Measurements from ENCODE around the gene PLET1.

The PLET1 gene

GRCh38 chr11:112277029-112277428 is 16.4 kb upstream of the PLET1 start:
- no peak for DNase-seq (ENCODE audit: extremely low read depth, insufficient read length)
- Histone ChIP-seq H3K36me3 (ENCODE audit: control insufficient read depth, insufficient read depth, low read length) (no peaks in the 10 kb centered on the region), H3K4me3 (replicated peaks; ENCODE audit: low read depth, low read length) (no peak overlapping the region), H3K27me3 (replicated peaks; ENCODE audit: control insufficient read depth, insufficient read depth, low read length) (no peaks in the 10 kb centered on the region)
- no peak for TF ChIP-seq CTCF (IDR thresholded peaks at IDR 0.05; ENCODE audit: insufficient read depth, low read length, poor library complexity, severe bottlenecking)

- H3K36me3 ChIP-seq (ENCODE audit: control insufficient read depth, insufficient read depth, low read length): no peaks in the 10 kb centered on the region
- no peak for DNase-seq (ENCODE audit: extremely low read depth, insufficient read length)
- H3K4me3 ChIP-seq (replicated peaks; ENCODE audit: low read depth, low read length): no peak overlapping the region
- TF ChIP-seq CTCF (IDR thresholded peaks at IDR 0.05; ENCODE audit: insufficient read depth, low read length, poor library complexity, severe bottlenecking): peak; percentile 13
- no peaks in the 10 kb centered on the region for H3K27me3 ChIP-seq (replicated peaks; ENCODE audit: control insufficient read depth, insufficient read depth, low read length)
Measured at GRCh38 chr11:112274007-112274783, 13.5 kb upstream of the PLET1 start.

- H3K4me3 ChIP-seq (replicated peaks; ENCODE audit: low read depth, low read length): no peak overlapping the region
- no peak for TF ChIP-seq CTCF (IDR thresholded peaks at IDR 0.05; ENCODE audit: insufficient read depth, low read length, poor library complexity, severe bottlenecking)
- H3K36me3 ChIP-seq (ENCODE audit: control insufficient read depth, insufficient read depth, low read length): no peaks in the 10 kb centered on the region
- H3K27me3 ChIP-seq (replicated peaks; ENCODE audit: control insufficient read depth, insufficient read depth, low read length): no peaks in the 10 kb centered on the region
- no peak for DNase-seq (ENCODE audit: extremely low read depth, insufficient read length)
Measured at GRCh38 chr11:112273066-112273465, 12.4 kb upstream of the PLET1 start.

DNA sequence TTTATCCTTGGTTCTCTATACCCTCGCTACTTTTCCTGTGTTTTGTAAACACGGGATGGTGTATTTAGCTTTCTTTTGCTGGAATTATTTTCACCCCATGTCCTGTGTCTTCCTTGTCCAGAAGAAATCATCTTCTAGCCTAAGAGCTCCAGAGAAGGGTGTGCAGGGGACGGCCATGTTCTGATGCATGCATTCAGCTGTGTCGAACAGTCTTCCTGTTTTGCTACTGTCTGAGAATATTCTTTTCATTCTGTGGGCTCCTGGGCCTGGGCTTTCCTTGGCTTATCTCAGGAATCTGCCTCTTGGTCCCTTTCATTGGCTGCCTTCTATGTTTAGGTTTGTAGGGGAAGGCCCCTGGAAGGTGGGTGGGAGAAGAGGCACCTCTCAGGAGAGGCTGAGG is 10.6 kb upstream of the PLET1 start:
- DNase-seq (ENCODE audit: extremely low read depth, insufficient read length): no peak
- H3K4me3 ChIP-seq (replicated peaks; ENCODE audit: low read depth, low read length): no peak overlapping the region
- H3K27me3 ChIP-seq (replicated peaks; ENCODE audit: control insufficient read depth, insufficient read depth, low read length): no peaks in the 10 kb centered on the region
- TF ChIP-seq CTCF (IDR thresholded peaks at IDR 0.05; ENCODE audit: insufficient read depth, low read length, poor library complexity, severe bottlenecking): no peak
- H3K36me3 ChIP-seq (ENCODE audit: control insufficient read depth, insufficient read depth, low read length): no peaks in the 10 kb centered on the region

DNA sequence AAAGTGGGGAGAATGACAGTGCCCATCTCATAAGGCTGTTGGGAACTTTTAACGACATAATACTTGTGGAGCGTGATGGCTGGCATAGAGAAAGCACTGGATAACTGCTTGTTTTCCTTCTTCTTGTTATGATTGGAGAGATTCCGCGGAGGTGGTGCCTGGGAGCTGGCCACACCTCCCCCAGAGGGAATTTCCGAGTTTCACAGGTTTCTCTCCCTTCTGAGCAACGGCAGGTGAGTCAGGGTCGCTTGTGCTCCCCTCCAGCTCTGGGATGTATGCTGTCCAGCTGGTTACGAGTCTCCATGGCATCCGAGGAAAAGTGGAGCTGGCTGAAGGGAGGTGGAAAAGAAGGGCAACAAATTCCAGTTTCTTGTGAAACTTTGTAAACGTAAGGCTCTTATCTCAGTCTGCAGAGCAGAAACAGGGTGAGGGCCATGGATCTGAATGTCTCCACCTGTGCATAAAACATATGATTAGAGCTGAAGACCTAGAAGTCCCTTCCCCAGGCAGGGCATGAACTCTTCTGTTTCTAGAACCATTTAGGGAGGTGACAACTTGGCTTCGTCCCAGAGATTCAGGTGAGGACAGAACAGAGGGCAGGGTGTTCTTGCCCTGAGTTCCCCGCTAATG is 10.0 kb upstream of the PLET1 start:
- Histone ChIP-seq H3K27me3 (replicated peaks; ENCODE audit: control insufficient read depth, insufficient read depth, low read length) (no peaks in the 10 kb centered on the region), H3K4me3 (replicated peaks; ENCODE audit: low read depth, low read length) (no peak overlapping the region), H3K36me3 (ENCODE audit: control insufficient read depth, insufficient read depth, low read length) (no peaks in the 10 kb centered on the region)
- TF ChIP-seq CTCF (IDR thresholded peaks at IDR 0.05; ENCODE audit: insufficient read depth, low read length, poor library complexity, severe bottlenecking): no peak
- DNase-seq (ENCODE audit: extremely low read depth, insufficient read length): no peak
